HG02981 (cell line): Measurements from ENCODE around the gene TAAR8.
"Not testable (repeated sequence)": the region's sequence is repeated elsewhere in the genome, so short reads cannot be mapped to it uniquely, and the experiment has no call there.

Experiments
- ATAC-seq: cut with Tn5 transposase; IDR thresholded peaks from one replicate; pipeline ENCODE4 v1.9.1; 2021; ENCODE audit warnings: mild to moderate bottlenecking, moderate library complexity; ENCODE audit not compliant: unreplicated experiment

Gene TAAR8

DNA sequence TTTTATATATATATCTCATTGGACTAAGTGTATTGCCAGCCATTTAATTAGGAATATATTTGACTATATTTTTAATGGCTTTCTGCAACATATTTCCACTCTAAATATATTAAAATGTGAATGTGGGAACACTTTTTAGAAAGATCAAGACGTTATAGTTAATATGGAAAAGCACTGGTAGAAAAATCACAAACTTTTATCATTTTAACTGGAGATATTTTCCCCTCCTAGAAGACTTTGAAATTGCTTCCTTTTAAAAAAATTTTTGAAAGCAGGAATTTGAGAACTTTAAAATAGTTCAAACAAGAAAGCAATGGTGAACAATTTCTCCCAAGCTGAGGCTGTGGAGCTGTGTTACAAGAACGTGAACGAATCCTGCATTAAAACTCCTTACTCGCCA, 14.5 kb upstream of the TAAR8 start, which contains the start of gene TAAR9:
TAAR9 (plus strand) TSS at position 301 of the 400 bp plus-strand sequence; CDS start at position 314, 13 bp downstream.
- ATAC-seq: no peak

DNA sequence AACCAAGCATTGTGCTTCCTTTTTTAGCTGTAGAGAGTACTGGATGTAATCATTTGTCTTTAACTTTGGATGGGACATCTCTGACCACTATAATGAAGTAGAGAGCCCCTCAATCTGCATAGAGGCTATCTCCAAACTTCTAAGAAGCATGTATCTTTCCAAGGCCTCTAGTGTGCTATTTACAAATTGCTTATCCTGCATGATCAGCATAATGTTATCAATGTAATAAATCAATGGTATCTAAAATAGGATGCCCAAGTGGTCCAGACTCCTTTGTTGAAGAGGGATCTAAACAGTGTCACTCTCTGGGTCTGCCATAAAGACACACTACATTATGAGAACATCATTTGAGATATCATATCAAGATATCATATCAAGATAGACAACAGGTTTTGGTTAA, 7.6 kb upstream of the TAAR8 start:
- no peak for ATAC-seq

DNA sequence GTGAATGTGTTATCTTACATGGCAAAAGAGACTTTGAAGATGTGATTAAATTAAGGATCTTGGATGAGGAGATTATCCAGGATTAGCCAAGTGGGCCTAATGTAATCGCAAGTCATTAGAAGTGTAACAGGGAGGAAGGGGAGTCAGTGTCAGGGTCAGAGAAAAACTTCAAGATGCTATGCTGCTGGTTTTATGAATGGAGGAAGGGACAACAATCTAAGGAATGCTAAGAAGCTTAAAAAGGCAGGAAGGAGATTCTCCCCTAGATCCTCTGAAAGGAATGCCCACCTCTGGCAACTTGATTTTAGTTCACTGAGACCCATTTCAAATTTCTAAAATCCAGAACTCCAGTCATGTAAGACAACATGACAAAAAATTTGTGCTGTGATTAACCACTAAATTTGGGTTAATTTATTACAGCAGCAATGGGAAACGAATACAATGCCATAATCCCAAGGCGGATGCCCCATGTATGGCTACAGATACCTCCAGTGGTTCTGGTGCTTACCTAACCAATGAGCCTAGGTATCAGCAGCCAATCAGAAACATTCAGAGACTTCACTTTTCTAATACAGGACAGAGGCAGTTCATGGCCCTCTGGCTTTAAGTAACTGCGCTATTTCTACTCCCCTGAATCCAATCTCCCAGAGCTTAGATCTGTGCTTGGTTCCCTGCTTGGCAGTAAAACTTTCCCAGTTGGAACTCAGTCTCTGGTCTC, 3.6 kb upstream of the TAAR8 start:
- no peak for ATAC-seq

DNA sequence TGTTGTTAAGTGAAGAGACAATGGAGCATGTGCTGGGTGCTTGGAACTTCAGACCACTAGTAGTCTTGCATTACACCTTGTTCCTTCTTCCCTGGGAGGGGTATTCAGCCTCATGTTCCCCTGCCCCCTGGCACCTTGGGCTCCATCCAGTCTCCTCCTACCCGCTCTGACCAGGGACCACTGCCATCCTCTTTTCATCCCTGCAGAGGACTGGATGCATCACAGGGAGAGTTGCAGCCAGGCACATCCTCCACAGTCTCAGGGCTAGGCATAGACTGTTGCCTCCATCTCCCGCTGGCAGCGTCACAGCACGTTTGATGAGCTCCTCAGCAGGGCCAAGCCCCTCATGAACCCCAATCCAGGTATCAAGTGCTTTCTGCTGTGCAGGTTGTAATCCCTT, 1.3 kb upstream of the TAAR8 start:
- no peak for ATAC-seq

DNA sequence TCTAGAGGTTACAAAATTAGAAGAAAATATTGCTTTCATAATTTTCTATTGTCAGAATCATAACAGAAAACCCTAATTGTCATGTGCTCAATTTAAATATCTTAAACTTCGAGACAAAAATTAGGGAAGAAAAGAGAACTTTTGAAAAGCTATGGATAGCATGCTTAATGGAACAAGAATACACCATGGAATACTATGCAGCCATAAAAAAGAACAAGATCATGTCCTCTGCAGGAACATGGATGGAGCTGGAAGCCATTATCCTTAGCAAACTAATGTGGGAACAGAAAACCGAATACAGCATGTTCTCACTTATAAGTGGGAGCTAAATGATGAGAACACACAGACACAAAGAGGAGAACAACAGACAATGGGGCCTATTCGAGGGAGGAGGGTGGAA, 7.6 kb downstream of the TAAR8 start:
- not testable (repeated sequence) for ATAC-seq

DNA sequence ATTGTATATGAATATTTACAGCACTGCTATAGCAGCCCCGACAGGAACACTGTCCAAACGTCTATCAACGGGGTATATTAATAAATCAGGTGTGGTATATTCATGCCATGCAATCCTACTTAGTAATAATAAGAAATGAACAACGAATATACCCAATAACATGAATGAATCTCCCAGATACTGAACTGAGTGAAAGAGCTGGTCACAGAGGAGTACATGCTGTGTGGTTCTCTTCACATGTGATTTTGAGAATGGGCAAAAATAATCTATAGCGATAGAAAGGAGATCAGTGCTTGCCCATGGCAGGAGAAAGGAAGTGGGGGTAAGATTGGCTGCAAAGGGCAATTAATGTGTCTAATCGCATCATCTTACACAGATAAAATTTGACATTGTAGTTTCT, 13.9 kb downstream of the TAAR8 start:
- ATAC-seq: no peak

DNA sequence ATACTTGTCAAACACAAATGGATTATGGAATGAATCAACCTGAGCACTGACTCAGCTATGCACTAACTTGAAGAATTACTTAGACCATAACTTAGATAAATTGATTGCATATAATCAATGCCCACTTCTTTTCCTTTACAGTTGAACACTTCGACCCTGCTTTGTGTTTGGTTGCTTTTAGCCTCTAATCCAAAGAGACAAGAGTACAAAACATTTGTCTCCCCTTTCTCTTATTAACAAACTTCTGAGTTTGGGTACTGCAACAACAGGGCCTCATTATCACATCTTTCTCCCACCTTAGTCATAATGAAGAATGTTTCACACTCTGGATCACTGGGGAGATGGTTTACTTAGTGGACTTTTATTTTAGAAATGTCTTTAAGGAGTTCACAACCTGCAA, 15.1 kb downstream of the TAAR8 start:
- ATAC-seq: no peak

DNA sequence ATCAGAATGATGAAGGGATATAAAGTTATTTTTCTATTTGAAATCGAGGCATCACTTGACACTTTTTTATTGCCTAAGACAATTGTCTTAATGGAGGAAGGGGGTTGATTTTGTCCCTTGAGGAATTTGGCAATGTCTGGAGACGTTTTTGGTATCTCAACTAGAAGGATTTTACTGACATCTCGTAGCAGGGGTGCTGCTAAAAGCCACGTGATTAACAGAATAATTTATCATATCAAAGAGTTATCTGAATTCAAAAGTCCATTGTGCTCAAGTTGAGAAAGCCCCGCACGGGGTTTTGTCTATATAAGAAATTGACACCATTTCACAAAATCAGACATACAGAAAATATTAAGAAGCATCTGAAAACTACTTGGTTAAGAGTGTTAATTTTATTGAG, 16.1 kb downstream of the TAAR8 start:
- no peak for ATAC-seq

DNA sequence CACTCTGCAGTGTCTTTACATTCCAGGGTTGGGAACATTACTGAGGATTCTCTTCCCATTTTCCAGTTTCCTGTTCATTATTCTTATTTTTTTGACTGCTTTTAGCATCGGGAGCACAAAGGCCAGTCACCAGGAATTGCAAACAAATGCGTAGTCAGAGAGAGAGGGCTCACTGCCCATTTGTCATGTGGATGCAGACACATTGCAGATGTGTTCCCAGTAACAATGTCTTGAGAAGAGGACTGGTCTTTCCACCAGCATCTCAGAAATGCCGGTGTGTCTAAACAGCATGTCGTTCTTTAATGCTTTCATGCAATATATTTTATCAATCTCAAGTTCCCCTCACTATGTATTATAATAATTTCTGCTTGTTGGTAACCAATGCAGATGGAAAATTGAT, 16.7 kb downstream of the TAAR8 start:
- ATAC-seq: no peak

DNA sequence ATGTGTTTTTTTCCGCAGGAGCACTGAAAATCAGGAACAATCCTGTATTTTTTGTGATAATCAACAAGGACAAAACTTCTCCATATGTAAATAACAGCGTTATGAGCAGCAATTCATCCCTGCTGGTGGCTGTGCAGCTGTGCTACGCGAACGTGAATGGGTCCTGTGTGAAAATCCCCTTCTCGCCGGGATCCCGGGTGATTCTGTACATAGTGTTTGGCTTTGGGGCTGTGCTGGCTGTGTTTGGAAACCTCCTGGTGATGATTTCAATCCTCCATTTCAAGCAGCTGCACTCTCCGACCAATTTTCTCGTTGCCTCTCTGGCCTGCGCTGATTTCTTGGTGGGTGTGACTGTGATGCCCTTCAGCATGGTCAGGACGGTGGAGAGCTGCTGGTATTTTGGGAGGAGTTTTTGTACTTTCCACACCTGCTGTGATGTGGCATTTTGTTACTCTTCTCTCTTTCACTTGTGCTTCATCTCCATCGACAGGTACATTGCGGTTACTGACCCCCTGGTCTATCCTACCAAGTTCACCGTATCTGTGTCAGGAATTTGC, 17.8 kb downstream of the TAAR8 start, which contains the start of gene TAAR6:
TAAR6 (plus strand) TSS at position 102 of the 557 bp plus-strand sequence; CDS start at position 102, 0 bp downstream.
- no peak for ATAC-seq

DNA sequence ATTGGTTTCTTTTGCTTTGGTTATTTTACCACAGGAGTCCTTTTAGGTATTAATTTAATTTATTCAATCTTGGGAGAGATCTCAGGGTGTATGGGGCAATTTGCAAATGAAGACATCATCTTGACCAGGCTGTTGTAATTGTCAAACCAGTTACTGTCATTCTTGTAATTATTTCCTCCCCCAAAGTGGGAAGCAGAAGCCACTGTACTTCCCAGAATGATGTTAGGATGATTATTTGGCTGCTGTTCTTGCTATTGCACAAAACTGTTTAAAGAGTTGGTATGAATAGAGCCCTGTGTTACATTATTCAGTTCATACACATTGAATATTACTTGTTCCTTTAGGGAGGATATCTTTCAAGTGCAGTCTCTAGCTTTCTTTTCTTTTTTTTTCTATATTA, 19.3 kb downstream of the TAAR8 start:
- no peak for ATAC-seq

DNA sequence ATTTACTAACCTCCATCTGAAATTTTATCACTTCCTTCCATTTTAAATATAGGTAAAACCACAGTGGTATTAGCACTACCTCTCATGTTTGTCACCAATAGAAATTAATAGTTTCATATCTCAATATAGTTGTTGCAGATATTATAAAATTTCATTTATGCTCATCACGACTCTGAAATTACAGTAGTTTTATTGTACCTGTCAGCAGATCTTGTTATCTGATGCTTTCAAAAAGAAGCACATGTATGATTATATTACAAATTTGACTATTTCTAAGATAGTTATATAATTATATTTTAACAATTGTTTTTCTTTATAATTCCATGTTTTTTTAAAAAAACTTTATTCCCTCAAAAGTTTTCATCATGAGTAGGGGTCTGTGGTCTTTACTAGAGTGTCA, 32.2 kb downstream of the TAAR8 start:
- ATAC-seq: no peak

DNA sequence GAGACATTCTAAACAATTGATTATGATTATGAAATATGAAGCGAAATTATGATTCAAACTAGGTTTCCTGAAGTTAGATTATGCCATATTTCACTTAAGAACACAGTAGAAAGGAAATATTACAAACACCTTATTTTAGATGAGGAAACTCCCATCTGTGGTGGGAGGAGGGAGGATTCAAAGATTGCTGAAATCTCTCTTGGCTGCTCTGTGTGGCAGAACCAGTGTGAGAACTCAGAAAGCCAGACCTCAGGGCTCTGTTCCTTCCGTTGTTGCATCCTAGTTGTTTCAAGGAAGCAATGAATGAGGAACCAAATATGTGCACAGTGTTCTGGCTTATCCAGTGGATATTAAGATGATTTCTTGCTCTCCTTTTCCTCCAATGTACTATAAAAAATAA, 35.0 kb downstream of the TAAR8 start:
- no peak for ATAC-seq

DNA sequence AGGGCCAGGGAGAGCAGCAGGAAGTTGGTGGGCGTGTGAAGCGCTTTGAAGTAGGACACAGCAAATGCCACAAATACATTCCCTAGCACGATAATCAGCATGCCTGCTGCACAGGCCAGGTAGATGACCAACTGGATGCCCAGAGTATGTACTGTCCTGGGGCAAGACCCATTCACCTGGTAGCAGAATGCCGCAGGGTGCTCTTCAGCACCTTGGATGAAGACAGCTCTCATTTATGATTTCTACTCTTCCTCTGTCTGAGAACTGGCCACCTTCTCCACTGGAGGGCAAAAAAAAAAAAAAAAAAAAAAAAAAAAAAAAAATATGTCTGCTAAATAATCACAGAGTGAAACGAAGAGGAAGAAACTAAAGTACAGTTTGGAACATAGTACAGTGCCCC, 37.0 kb downstream of the TAAR8 start, which contains the start of gene TAAR5:
TAAR5 (minus strand) TSS at position 288 of the 400 bp plus-strand sequence; CDS start at position 233, 55 bp downstream.
- ATAC-seq: no peak

DNA sequence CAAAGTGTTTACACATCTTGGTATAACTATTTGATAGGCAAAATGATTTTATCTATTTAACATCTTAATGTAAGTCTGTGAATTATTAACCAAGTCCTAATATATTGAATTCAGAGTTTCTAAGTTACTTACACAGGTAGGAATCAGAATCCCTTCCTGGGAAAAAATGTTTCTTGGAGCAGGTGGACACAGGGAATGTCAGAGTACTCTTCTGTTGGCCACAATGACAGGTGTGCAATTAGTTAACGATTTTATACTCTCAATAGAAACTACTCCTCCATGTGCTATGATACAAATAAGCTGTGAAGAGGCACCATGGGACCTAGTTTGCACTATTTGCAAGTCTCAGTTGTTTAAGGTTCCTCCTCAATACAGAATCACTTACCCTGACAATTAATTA, 37.9 kb downstream of the TAAR8 start:
- ATAC-seq: no peak

DNA sequence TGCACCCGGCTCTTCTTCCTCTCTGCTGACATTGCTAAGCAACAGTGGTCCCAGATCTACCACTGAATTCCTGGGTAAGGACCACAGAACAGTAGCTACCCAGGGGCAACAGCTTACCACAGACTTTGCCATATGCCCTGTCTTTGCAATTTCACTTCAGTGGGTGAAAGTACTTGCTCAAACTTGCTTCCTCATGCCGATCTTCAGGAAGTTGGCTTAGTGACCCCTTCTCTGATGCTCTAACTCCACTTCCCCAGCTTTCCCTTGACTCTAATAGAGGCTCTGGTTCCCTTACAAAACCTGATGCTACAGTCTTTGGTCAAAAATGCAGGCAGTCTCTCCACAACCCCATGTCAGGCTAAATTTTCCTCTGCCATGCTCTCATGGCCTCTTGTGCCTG, 40.4 kb downstream of the TAAR8 start:
- no peak for ATAC-seq

DNA sequence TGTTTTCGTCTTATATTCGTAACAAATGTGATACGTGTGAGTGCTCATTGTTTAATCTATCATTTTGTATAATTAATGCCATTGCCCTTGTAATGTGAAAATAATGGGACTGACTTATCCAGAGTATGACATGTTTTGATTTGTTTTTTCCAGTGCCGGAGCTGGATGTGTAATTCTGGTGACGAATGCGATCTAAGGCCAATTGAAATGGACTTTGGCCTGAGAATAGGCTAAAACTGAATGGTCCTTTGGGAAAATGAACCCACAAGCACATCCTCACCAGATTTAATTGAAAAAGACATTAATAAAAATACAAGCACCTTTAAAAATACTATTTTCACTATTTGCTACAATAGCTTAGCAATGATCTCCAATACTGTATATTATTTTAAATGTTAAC, 43.7 kb downstream of the TAAR8 start:
- ATAC-seq: no peak

DNA sequence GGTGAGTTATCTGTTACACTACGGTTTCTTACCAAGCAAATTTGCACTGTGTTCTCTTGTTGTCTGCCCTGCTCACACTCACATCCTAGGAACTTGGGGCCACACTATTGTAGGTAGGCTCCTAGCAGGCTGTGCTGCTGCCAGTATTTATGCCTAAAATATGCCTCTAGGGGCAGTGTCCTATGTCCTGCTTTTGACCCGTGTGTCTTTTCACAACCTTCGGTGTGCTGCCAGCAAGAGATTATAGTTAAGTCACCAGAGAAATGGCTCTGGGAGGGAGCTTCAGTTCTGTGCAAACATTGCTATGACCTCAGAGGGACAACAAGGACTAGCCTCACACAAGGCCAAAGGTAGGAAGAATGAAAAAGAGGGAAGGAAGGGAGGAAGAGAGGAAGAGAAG, 46.0 kb downstream of the TAAR8 start:
- peak; percentile 76 for ATAC-seq

DNA sequence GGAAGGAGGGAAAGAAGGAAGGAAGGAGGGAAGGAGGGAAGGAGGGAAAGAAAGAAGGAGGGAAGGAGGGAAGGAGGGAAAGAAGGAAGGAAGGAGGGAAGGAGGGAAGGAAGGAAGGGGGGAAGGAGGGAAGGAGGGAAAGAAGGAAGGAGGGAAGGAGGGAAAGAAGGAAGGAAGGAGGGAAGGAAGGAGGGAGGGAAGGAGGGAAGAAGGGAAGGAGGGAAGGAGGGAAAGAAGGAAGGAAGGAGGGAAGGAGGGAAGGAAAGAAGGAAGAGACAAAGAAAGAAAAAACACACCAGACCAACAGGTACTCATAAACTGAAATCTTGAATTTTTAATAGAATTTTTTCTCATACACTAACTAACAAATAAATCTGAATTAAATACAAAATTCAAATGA, 48.4 kb downstream of the TAAR8 start:
- not testable (repeated sequence) for ATAC-seq
